Body of pancreas (tissue), 4 donors: Measurements from ENCODE around the gene EPC2. TPM values are rescaled to one million over a fixed set of nuclear protein-coding genes. Genes with fewer than 3 reads are reported as not detected.

ENCODE experiments used
- ATAC-seq: fragments of 150-250 bp; one replicate; pipeline ENCODE4 v1.9.1; 2016
- DNase-seq, 4 donors: peaks; one replicate each; pipeline ENCODE4 v3.0.0-alpha.2; 2019
- H3K27ac ChIP-seq, 4 donors: fragments of 200-600 bp; sonication (generic); 1 replicate in 3 of 4; 2 replicates in 1 of 4; pipeline versions ENCODE4 v1.5.1 to v1.6.1; 2016 to 2019; ENCODE audit warnings: mild to moderate bottlenecking in 1 of 4, mixed read lengths in 1 of 4, moderate library complexity in 1 of 4
- H3K27me3 ChIP-seq, 2 donors: fragments of 200-600 bp; sonication (generic); one replicate each; pipeline ENCODE4 v1.6.0; 2016; ENCODE audit warnings: mild to moderate bottlenecking in 1 of 2
- H3K36me3 ChIP-seq, 2 donors: fragments of 200-600 bp; sonication (generic); replicated peaks in 1 of 2; 2 replicates each; pipeline ENCODE4 v1.5.1; 2016; ENCODE audit warnings: low read depth in 2 of 2; ENCODE audit not compliant: insufficient read depth in 1 of 2
- H3K4me1 ChIP-seq: fragments of 200-600 bp; sonication (generic); one replicate; pipeline ENCODE4 v1.6.0; 2016
- H3K4me3 ChIP-seq, 2 donors: fragments of 200-600 bp; sonication (generic); 1 replicate in 1 of 2; 2 replicates in 1 of 2; pipeline ENCODE4 v1.5.1; 2016 to 2019
- H3K9me3 ChIP-seq, 3 donors: fragments of 200-600 bp; sonication (generic); 1 replicate in 2 of 3; 2 replicates in 1 of 3; pipeline ENCODE4 v1.5.1; 2016
- CTCF ChIP-seq, 7 experiments: fragments of 450-650 bp in 4 of 7; fragments of 200-600 bp in 3 of 7; sonication (generic) in 3 of 7; IDR thresholded peaks; one replicate each; pipeline ENCODE4 v1.5.1; 2016 to 2019; ENCODE audit warnings: antibody characterized with exemption in 7 of 7
- POLR2A ChIP-seq, 3 donors: fragments of 450-650 bp; IDR thresholded peaks; one replicate each; pipeline ENCODE4 v1.6.1; 2016; ENCODE audit warnings: antibody characterized with exemption in 3 of 3, mild to moderate bottlenecking in 2 of 3
- WGBS, 2 donors: methylation state at CpG; one replicate each; pipeline ENCODE4 v1.1.5; 2017; 5-methylcytosine and 5-hydroxymethylcytosine counted together
- intact Hi-C: fragments of 100-400 bp; cut with DNase I; formaldehyde crosslinking; loops from one replicate; pipeline ENCODE4 v1.15.1; 2023
- total RNA-seq, 2 donors: library from RNA; depleted of rRNA; stranded (reverse); fragments of >200 nt; gene quantifications; one replicate each; pipeline ENCODE4 v1.1.0, GENCODE V29; 2016

Gene EPC2
- total RNA-seq, 2 donors from 2014 or later = 19.2 to 21.1 TPM

- Histone ChIP-seq H3K4me3 (no peak overlapping the region), H3K4me1 (peaks cover 11% of the 10 kb centered on the region), H3K27me3 (no peaks in the 10 kb centered on the region), H3K9me3 (no peaks in the 10 kb centered on the region), H3K36me3 (no peaks in the 10 kb centered on the region), H3K27ac (no peak overlapping the region)
- WGBS, 2 donors = 57 to 61% methylated on average over 4 of the region's 4 CpGs
- DNase-seq (no peak), ATAC-seq (no peak)
- intact Hi-C loops = no loop called here
- no peak for TF ChIP-seq POLR2A (IDR thresholded peaks at IDR 0.05)
- TF ChIP-seq CTCF (IDR thresholded peaks at IDR 0.05) = no peak
Measured at GRCh38 chr2:148619560-148620195, 24.9 kb upstream of the EPC2 start.

- Histone ChIP-seq H3K27me3 (no peaks in the 10 kb centered on the region), H3K27ac (no peak overlapping the region), H3K36me3 (no peaks in the 10 kb centered on the region), H3K4me3 (no peak overlapping the region), H3K4me1 (no peaks in the 10 kb centered on the region), H3K9me3 (no peaks in the 10 kb centered on the region)
- WGBS, 2 donors = 57 to 63% methylated on average over 3 of the region's 3 CpGs
- DNase-seq = no peak
- no peak for ATAC-seq
- intact Hi-C loops = no loop called here
- TF ChIP-seq POLR2A (IDR thresholded peaks at IDR 0.05) (no peak), CTCF (IDR thresholded peaks at IDR 0.05) (no peak)
Measured at GRCh38 chr2:148622366-148622765, 22.2 kb upstream of the EPC2 start.

- Histone ChIP-seq H3K27ac (no peak overlapping the region), H3K4me3 (no peak overlapping the region)
- intact Hi-C loops = no loop called here
Measured at GRCh38 chr2:148623086-148623485, 21.5 kb upstream of the EPC2 start.

DNA sequence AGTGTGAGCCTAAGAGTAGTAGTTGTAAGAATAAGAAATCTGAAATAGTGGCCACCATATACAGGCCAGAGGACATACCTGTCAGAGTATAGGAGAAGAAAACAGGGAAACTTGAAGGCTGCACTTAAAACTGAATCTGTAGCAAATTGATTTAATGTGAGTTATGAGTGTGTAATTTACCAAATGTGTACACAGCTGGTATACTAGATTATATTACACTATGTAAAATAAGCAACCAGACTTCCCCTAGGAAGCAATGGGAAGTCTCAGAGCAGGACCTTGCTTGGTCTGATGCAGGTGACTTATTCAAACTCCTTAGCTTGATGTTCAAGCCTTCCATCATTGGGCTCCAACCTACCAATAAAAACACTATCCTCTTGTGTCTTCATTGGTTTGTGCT lies 17.3 kb upstream of the EPC2 start:
- no peak for DNase-seq
- Histone ChIP-seq H3K36me3 (no peaks in the 10 kb centered on the region), H3K4me1 (no peaks in the 10 kb centered on the region), H3K27ac (no peak overlapping the region), H3K4me3 (no peak overlapping the region), H3K27me3 (no peaks in the 10 kb centered on the region), H3K9me3 (no peaks in the 10 kb centered on the region)
- no peak for ATAC-seq
- intact Hi-C loops = no loop called here
- no peak for TF ChIP-seq POLR2A (IDR thresholded peaks at IDR 0.05)
- TF ChIP-seq CTCF (IDR thresholded peaks at IDR 0.05) = no peak

More at GRCh38 chr2:148623086-148623485, 21.5 kb upstream of the EPC2 start:
- no peak for ATAC-seq
- H3K27me3 ChIP-seq = no peaks in the 10 kb centered on the region
- no peak for DNase-seq
- no peak for TF ChIP-seq CTCF (IDR thresholded peaks at IDR 0.05)
- no peak for TF ChIP-seq POLR2A (IDR thresholded peaks at IDR 0.05)
- no peaks in the 10 kb centered on the region for H3K36me3 ChIP-seq
- no peaks in the 10 kb centered on the region for H3K9me3 ChIP-seq
- H3K4me1 ChIP-seq = no peaks in the 10 kb centered on the region

- H3K27me3 ChIP-seq = no peaks in the 10 kb centered on the region
- H3K27ac ChIP-seq = no peak overlapping the region
- 60 to 89% methylated on average over 2 of the region's 2 CpGs for WGBS, 2 donors
- intact Hi-C loops = no loop called here
- no peaks in the 10 kb centered on the region for H3K4me1 ChIP-seq
- no peak overlapping the region for H3K4me3 ChIP-seq
- DNase-seq (no peak), ATAC-seq (no peak)
- no peaks in the 10 kb centered on the region for H3K9me3 ChIP-seq
- no peak for TF ChIP-seq POLR2A (IDR thresholded peaks at IDR 0.05)
- no peak for TF ChIP-seq CTCF (IDR thresholded peaks at IDR 0.05)
- no peaks in the 10 kb centered on the region for H3K36me3 ChIP-seq
Measured at GRCh38 chr2:148634749-148635148, 9.8 kb upstream of the EPC2 start.
